SH-SY5Y (cell line): ENCODE measurements around the gene CLDN3.

ENCODE experiments used
- GATA2 ChIP-seq: IDR thresholded peaks from 2 replicates; pipeline ENCODE4 v1.6.1; 2011; ENCODE audit warnings: mild to moderate bottlenecking, low read depth, low read length
- GATA3 ChIP-seq: IDR thresholded peaks from 2 replicates; pipeline ENCODE4 v1.6.1; 2011; ENCODE audit warnings: low read depth, mild to moderate bottlenecking, low read length, moderate library complexity

Gene CLDN3

GRCh38 chr7:73770002-73770859 is at the start of gene CLDN3:
Gene CLDN3, minus strand, starts transcription at chr7:73770270. Its CDS starts 221 bp downstream, at chr7:73770049.
- TF ChIP-seq GATA2 = no peak
- TF ChIP-seq GATA3 = no peak

GRCh38 chr7:73817121-73817520 is 47.1 kb upstream of the CLDN3 start:
- TF ChIP-seq GATA2 = no peak
- no peak for TF ChIP-seq GATA3

- no peak for TF ChIP-seq GATA2
- TF ChIP-seq GATA3 = no peak
These were observed 45.4 kb upstream of the CLDN3 start for GRCh38 chr7:73815436-73815835.

GRCh38 chr7:73812996-73813395 is 42.9 kb upstream of the CLDN3 start:
- TF ChIP-seq GATA2 (no peak), GATA3 (no peak)

- no peak for TF ChIP-seq GATA3
- no peak for TF ChIP-seq GATA2
These were observed 41.7 kb upstream of the CLDN3 start for GRCh38 chr7:73811760-73812168.

GRCh38 chr7:73810998-73811360 is 40.9 kb upstream of the CLDN3 start:
- no peak for TF ChIP-seq GATA3

GRCh38 chr7:73809467-73809951 is 39.4 kb upstream of the CLDN3 start:
- TF ChIP-seq GATA2 (no peak), GATA3 (no peak)

GRCh38 chr7:73802459-73802858 is 32.4 kb upstream of the CLDN3 start:
- TF ChIP-seq GATA2 (no peak), GATA3 (no peak)

GRCh38 chr7:73801577-73801976 is 31.5 kb upstream of the CLDN3 start:
- no peak for TF ChIP-seq GATA2
- TF ChIP-seq GATA3 = no peak

GRCh38 chr7:73799282-73800141 is 29.4 kb upstream of the CLDN3 start:
- no peak for TF ChIP-seq GATA2
- TF ChIP-seq GATA3 = no peak

GRCh38 chr7:73789051-73789450 is 19.0 kb upstream of the CLDN3 start:
- TF ChIP-seq GATA2 (no peak), GATA3 (no peak)

- TF ChIP-seq GATA3 (no peak), GATA2 (no peak)
These were observed 16.5 kb upstream of the CLDN3 start for GRCh38 chr7:73786588-73786987.

- TF ChIP-seq GATA2 (no peak), GATA3 (no peak)
These were observed 9.4 kb upstream of the CLDN3 start for GRCh38 chr7:73779517-73779916.

GRCh38 chr7:73778801-73779389 is 8.8 kb upstream of the CLDN3 start:
- TF ChIP-seq GATA2 (no peak), GATA3 (no peak)
